OCI-LY7 (cell line): ENCODE results near the gene GATAD1.

ENCODE experiments used
- CTCF ChIP-seq: fragments of 200-600 bp; sonication (generic); conservative IDR thresholded peaks from 2 replicates; pipeline ENCODE4 v1.5.1; 2014; ENCODE audit warnings: mild to moderate bottlenecking, antibody characterized with exemption, low read length, moderate library complexity, mixed read lengths
- EZH2phosphoT487 ChIP-seq: fragments of 200-600 bp; sonication (generic); IDR thresholded peaks from 2 replicates; pipeline ENCODE4 v1.6.1; 2018; ENCODE audit warnings: low read depth, borderline replicate concordance, mild to moderate bottlenecking, mixed run types, antibody characterized with exemption, low read length, moderate library complexity, mixed read lengths

- no peak for TF ChIP-seq EZH2phosphoT487
- TF ChIP-seq CTCF: no peak
Observed at GRCh38 chr7:92397542-92397941, 49.7 kb upstream of the GATAD1 start.
